Muscle layer of colon (tissue), 2 donors: ENCODE measurements around the gene APBB3.

Source experiments
- H3K27ac ChIP-seq: one replicate; pipeline ENCODE4 v1.7.0; 2013; ENCODE audit warnings: low read depth, mild to moderate bottlenecking, low read length, moderate library complexity
- H3K27me3 ChIP-seq, 2 donors: one replicate each; pipeline ENCODE4 v1.7.0; 2013; ENCODE audit warnings: low read length in 2 of 2, mild to moderate bottlenecking in 2 of 2; ENCODE audit not compliant: insufficient read depth in 2 of 2, control insufficient read depth in 1 of 2
- H3K36me3 ChIP-seq: one replicate; pipeline ENCODE4 v1.7.0; 2013; ENCODE audit warnings: mild to moderate bottlenecking, low read length; ENCODE audit not compliant: insufficient read depth
- H3K4me1 ChIP-seq: one replicate; pipeline ENCODE4 v1.7.0; 2013; ENCODE audit warnings: mild to moderate bottlenecking, low read length; ENCODE audit not compliant: insufficient read depth
- H3K4me3 ChIP-seq, 2 donors: one replicate each; pipeline ENCODE4 v1.7.0; 2013; ENCODE audit warnings: low read length in 2 of 2, low read depth in 1 of 2, mild to moderate bottlenecking in 1 of 2, moderate library complexity in 1 of 2
- H3K9ac ChIP-seq: one replicate; pipeline ENCODE4 v1.7.0; 2013; ENCODE audit warnings: low read length
- H3K9me3 ChIP-seq: one replicate; pipeline ENCODE4 v1.7.0; 2013; ENCODE audit warnings: mild to moderate bottlenecking, low read length
- donor health status: abdominal sarcoma.
- donor health status: Adenocarcinoma of cecum.

Gene APBB3

GRCh38 chr5:140540227-140540626, 24.2 kb downstream of the APBB3 start:
- Histone ChIP-seq H3K9me3 (no peaks in the 10 kb centered on the region), H3K27ac (no peak overlapping the region), H3K36me3 (peaks cover 51% of the 10 kb centered on the region), H3K4me3 (no peak overlapping the region), H3K4me1 (no peaks in the 10 kb centered on the region), H3K9ac (no peak overlapping the region), H3K27me3 (no peaks in the 10 kb centered on the region)

- H3K9me3 ChIP-seq = no peaks in the 10 kb centered on the region
- peaks cover 37% of the 10 kb centered on the region for H3K36me3 ChIP-seq
- H3K4me3 ChIP-seq = no peak overlapping the region
- no peaks in the 10 kb centered on the region for H3K27me3 ChIP-seq
- no peaks in the 10 kb centered on the region for H3K4me1 ChIP-seq
- H3K9ac ChIP-seq = no peak overlapping the region
- no peak overlapping the region for H3K27ac ChIP-seq
Measured at GRCh38 chr5:140524003-140524402, 40.4 kb downstream of the APBB3 start.

- Histone ChIP-seq H3K27me3 (no peaks in the 10 kb centered on the region), H3K36me3 (peaks cover 55% of the 10 kb centered on the region), H3K9ac (no peak overlapping the region), H3K9me3 (no peaks in the 10 kb centered on the region), H3K4me1 (no peaks in the 10 kb centered on the region), H3K4me3 (no peak overlapping the region), H3K27ac (no peak overlapping the region)
Measured at GRCh38 chr5:140513124-140513523, 51.3 kb downstream of the APBB3 start.

- H3K36me3 ChIP-seq = peaks cover 80% of the 10 kb centered on the region
- H3K9ac ChIP-seq = no peak overlapping the region
- H3K4me3 ChIP-seq = no peak overlapping the region
Measured at GRCh38 chr5:140509898-140510297, 54.5 kb downstream of the APBB3 start.

More at GRCh38 chr5:140509898-140510297, 54.5 kb downstream of the APBB3 start:
- H3K27ac ChIP-seq = no peak overlapping the region
- no peaks in the 10 kb centered on the region for H3K4me1 ChIP-seq
- no peaks in the 10 kb centered on the region for H3K9me3 ChIP-seq
- no peaks in the 10 kb centered on the region for H3K27me3 ChIP-seq
